ENCODE measurements around the gene SEMA3D. TPM values are rescaled to one million over a fixed set of nuclear protein-coding genes. Genes with fewer than 3 reads are reported as not detected.
"Not testable (repeated sequence)": the region's sequence is repeated elsewhere in the genome, so short reads cannot be mapped to it uniquely, and the experiment has no call there.

The SEMA3D gene
- total RNA-seq, 2 donors from 2014 or later: not detected

- H3K27me3 Mint-ChIP-seq: no peaks in the 10 kb centered on the region
- H3K9me3 Mint-ChIP-seq: no peaks in the 10 kb centered on the region
- H3K36me3 Mint-ChIP-seq (ENCODE audit: low read depth): no peaks in the 10 kb centered on the region
- H3K27ac Mint-ChIP-seq: no peak overlapping the region
- no peaks in the 10 kb centered on the region for H3K4me1 Mint-ChIP-seq
- no peak overlapping the region for H3K4me3 Mint-ChIP-seq
- no peak for ATAC-seq (replicated peaks)
Measured at GRCh38 chr7:85010306-85010705, 176.6 kb downstream of the SEMA3D start.

DNA sequence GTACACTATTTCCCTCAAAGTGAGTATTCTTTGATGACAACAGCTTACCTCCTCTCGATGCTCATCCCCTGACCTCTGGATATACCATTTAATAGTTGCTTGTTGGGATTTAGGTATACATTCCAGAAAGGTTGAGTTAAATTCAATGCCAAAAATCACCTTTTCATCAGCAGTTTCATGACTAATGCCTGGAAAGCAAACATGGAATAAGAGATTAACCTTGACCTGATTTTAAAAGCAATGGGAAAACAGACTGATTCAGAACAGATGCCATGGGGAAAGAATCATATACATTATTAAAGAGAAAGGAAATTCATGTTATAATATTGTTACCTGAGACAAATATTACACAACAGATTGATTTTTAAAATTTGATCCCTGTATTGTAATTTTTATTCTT lies 180.1 kb downstream of the SEMA3D start:
- H3K27ac Mint-ChIP-seq: no peak overlapping the region
- no peaks in the 10 kb centered on the region for H3K4me1 Mint-ChIP-seq
- peaks cover 3% of the 10 kb centered on the region for H3K9me3 Mint-ChIP-seq
- no peaks in the 10 kb centered on the region for H3K36me3 Mint-ChIP-seq (ENCODE audit: low read depth)
- ATAC-seq (replicated peaks): no peak
- H3K27me3 Mint-ChIP-seq: no peaks in the 10 kb centered on the region
- no peak overlapping the region for H3K4me3 Mint-ChIP-seq

- no peaks in the 10 kb centered on the region for H3K27me3 Mint-ChIP-seq
- no peak overlapping the region for H3K4me3 Mint-ChIP-seq
- no peak overlapping the region for H3K27ac Mint-ChIP-seq
- no peaks in the 10 kb centered on the region for H3K4me1 Mint-ChIP-seq
- H3K9me3 Mint-ChIP-seq: peaks cover 3% of the 10 kb centered on the region
- no peak for ATAC-seq (replicated peaks)
- no peaks in the 10 kb centered on the region for H3K36me3 Mint-ChIP-seq (ENCODE audit: low read depth)
Measured at GRCh38 chr7:85004402-85004801, 182.5 kb downstream of the SEMA3D start.

- Mint-ChIP-seq H3K36me3 (ENCODE audit: low read depth) (no peaks in the 10 kb centered on the region), H3K27me3 (no peaks in the 10 kb centered on the region), H3K4me3 (no peak overlapping the region), H3K9me3 (peaks cover 3% of the 10 kb centered on the region), H3K27ac (no peak overlapping the region), H3K4me1 (no peaks in the 10 kb centered on the region)
- no peak for ATAC-seq (replicated peaks)
Measured at GRCh38 chr7:85001495-85002345, 185.1 kb downstream of the SEMA3D start.

- Mint-ChIP-seq H3K36me3 (ENCODE audit: low read depth) (no peaks in the 10 kb centered on the region), H3K9me3 (peaks cover 3% of the 10 kb centered on the region), H3K27ac (no peak overlapping the region), H3K4me1 (no peaks in the 10 kb centered on the region), H3K27me3 (no peaks in the 10 kb centered on the region), H3K4me3 (no peak overlapping the region)
- ATAC-seq (replicated peaks): no peak
Measured at GRCh38 chr7:85000735-85001350, 186.0 kb downstream of the SEMA3D start.

DNA sequence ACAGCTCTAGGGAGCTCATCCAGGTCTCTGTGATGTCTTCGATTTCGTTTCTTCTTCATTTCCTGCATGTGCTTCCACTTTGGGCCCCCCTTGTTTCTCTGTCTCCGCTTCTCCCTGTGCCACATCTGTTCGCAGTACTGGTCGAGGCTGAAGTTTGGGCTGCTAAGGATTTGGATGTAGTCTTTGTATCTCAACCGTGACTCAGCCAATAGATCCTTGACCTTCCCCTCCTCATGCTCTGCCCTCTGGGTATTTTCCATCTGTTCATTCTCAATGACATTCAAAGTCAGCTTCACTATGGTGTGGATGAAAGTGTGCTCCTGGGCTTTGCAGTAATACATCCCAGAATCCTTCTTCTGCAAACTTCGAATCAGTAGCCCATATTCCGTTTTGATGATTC lies 187.4 kb downstream of the SEMA3D start:
- Mint-ChIP-seq H3K36me3 (ENCODE audit: low read depth) (no peaks in the 10 kb centered on the region), H3K27me3 (no peaks in the 10 kb centered on the region), H3K9me3 (peaks cover 3% of the 10 kb centered on the region), H3K27ac (no peak overlapping the region), H3K4me3 (no peak overlapping the region), H3K4me1 (no peaks in the 10 kb centered on the region)
- ATAC-seq (replicated peaks): no peak

GRCh38 chr7:84998665-84999064 lies 188.2 kb downstream of the SEMA3D start:
- H3K27me3 Mint-ChIP-seq: no peaks in the 10 kb centered on the region
- H3K36me3 Mint-ChIP-seq (ENCODE audit: low read depth): no peaks in the 10 kb centered on the region
- no peak overlapping the region for H3K27ac Mint-ChIP-seq
- no peak overlapping the region for H3K4me3 Mint-ChIP-seq
- H3K4me1 Mint-ChIP-seq: no peaks in the 10 kb centered on the region
- peaks cover 3% of the 10 kb centered on the region for H3K9me3 Mint-ChIP-seq
- no peak for ATAC-seq (replicated peaks)

- no peak for ATAC-seq (replicated peaks)
- Mint-ChIP-seq H3K9me3 (peaks cover 3% of the 10 kb centered on the region), H3K4me3 (no peak overlapping the region), H3K27ac (no peak overlapping the region), H3K4me1 (no peaks in the 10 kb centered on the region), H3K36me3 (ENCODE audit: low read depth) (no peaks in the 10 kb centered on the region), H3K27me3 (no peaks in the 10 kb centered on the region)
Measured at GRCh38 chr7:84997626-84998025, 189.2 kb downstream of the SEMA3D start.

DNA sequence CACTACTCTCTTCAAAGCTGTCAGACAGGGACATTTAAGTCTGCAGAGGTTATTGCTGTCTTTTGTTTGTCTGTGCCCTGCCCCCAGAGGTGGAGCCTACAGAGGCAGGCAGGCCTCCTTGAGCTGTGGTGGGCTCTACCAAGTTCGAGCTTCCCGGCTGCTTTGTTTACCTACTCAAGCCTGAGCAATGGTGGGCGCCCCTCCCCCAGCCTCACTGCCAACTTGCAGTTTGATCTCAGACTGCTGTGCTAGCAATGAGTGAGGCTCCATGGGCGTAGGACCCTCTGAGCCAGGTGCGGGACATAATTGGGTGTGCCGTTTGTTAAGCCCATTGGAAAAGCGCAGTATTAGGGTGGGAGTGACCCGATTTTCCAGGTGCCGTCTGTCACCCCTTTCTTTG lies 193.9 kb downstream of the SEMA3D start:
- not testable (repeated sequence) for ATAC-seq (replicated peaks); H3K4me3 Mint-ChIP-seq; H3K9me3 Mint-ChIP-seq; H3K27ac Mint-ChIP-seq; H3K27me3 Mint-ChIP-seq; H3K36me3 Mint-ChIP-seq (ENCODE audit: low read depth); H3K4me1 Mint-ChIP-seq

DNA sequence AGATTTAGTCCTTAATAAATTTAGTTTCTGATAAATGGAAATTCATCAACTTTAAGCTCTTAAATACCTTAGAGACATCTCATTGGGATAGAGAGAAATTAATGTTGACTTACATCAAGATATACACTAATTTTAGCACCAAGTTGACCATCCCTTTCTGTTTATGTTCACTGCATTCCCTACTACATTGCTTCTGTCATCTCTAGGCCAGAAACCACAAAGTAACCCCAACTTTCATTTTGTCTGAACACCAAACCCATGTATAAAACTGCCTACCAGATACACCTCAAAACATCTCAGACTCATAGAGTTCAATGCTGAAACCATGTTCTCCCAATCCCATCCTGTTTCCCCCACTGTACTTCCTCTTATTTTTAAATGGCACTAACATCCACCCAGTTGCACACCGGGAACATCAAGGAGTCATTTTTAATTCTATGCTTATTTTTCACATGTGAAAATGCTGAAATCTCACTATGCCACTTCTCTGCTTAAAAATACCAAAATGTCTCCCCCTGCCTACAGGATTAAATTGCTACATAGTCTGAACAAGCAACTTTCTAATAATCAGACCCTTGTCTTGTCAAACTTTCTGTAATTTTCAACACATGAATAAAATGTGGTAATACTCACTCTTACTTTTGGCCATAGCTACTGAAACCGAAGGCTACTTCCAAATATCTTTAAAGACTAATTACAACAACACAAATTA lies 201.6 kb downstream of the SEMA3D start:
- Mint-ChIP-seq H3K4me1 (no peaks in the 10 kb centered on the region), H3K27me3 (no peaks in the 10 kb centered on the region), H3K36me3 (ENCODE audit: low read depth) (no peaks in the 10 kb centered on the region), H3K27ac (no peak overlapping the region), H3K4me3 (no peak overlapping the region), H3K9me3 (peaks cover 15% of the 10 kb centered on the region)
- no peak for ATAC-seq (replicated peaks)

GRCh38 chr7:84982199-84982598 lies 204.7 kb downstream of the SEMA3D start:
- no peak for ATAC-seq (replicated peaks)
- no peaks in the 10 kb centered on the region for H3K27me3 Mint-ChIP-seq
- H3K36me3 Mint-ChIP-seq (ENCODE audit: low read depth): no peaks in the 10 kb centered on the region
- no peak overlapping the region for H3K27ac Mint-ChIP-seq
- no peak overlapping the region for H3K4me3 Mint-ChIP-seq
- H3K4me1 Mint-ChIP-seq: no peaks in the 10 kb centered on the region
- H3K9me3 Mint-ChIP-seq: peaks cover 15% of the 10 kb centered on the region

- no peaks in the 10 kb centered on the region for H3K36me3 Mint-ChIP-seq (ENCODE audit: low read depth)
- H3K4me1 Mint-ChIP-seq: no peaks in the 10 kb centered on the region
- no peak overlapping the region for H3K27ac Mint-ChIP-seq
- H3K27me3 Mint-ChIP-seq: no peaks in the 10 kb centered on the region
- no peak for ATAC-seq (replicated peaks)
- H3K9me3 Mint-ChIP-seq: peaks cover 15% of the 10 kb centered on the region
- H3K4me3 Mint-ChIP-seq: no peak overlapping the region
Measured at GRCh38 chr7:84981055-84981976, 205.5 kb downstream of the SEMA3D start.

DNA sequence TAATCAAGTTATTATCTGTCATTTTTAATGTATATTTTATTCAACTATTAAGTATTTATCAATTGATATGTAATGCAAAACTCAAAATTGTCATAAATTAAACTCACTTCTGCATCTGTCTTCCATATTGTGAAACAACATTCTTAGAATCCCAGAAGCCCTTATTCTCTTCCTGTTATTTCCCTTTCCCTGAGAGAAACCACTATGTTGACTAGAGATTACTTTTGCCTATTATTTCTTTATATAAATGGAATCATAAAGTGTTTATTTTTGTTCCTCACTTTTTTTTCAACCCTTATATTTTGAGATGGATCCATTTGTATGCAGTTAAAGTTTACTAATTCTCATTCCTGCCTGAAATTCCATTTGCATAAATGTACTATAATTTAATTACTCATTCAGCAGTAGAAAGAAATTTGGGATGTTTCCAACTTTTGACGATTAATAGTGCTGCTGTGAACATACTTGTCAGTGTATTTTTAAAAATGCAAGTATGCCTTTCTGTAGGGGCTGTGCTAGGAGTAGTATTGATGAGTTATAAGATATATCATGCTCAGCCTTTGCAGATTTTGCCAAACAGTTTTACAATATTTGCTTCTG lies 211.2 kb downstream of the SEMA3D start:
- no peaks in the 10 kb centered on the region for H3K27me3 Mint-ChIP-seq
- H3K9me3 Mint-ChIP-seq: peaks cover 3% of the 10 kb centered on the region
- no peak overlapping the region for H3K27ac Mint-ChIP-seq
- H3K4me1 Mint-ChIP-seq: no peaks in the 10 kb centered on the region
- H3K4me3 Mint-ChIP-seq: no peak overlapping the region
- ATAC-seq (replicated peaks): no peak
- H3K36me3 Mint-ChIP-seq (ENCODE audit: low read depth): no peaks in the 10 kb centered on the region

DNA sequence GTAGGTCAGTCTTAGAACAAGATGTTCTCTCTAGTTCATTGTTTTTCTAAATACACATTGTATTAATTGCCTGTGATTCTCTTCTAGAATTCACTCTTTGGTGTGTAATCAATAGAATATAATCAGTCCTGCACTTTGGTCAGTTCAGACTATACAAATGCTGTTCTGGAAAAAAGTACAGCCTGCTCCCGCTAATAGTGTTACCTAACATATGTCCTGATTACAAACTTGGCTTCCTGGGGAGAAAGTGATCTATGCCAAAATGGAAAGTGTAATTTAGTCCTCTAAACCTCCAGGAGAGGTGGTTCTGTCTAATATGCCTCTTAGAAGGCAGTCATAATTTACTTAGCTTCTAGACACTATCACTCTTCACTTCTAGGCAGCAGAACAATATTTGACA lies 215.5 kb downstream of the SEMA3D start:
- H3K4me3 Mint-ChIP-seq: no peak overlapping the region

More for the DNA sequence above, 215.5 kb downstream of the SEMA3D start:
- no peak for ATAC-seq (replicated peaks)
- no peaks in the 10 kb centered on the region for H3K27me3 Mint-ChIP-seq
- no peaks in the 10 kb centered on the region for H3K36me3 Mint-ChIP-seq (ENCODE audit: low read depth)
- peaks cover 7% of the 10 kb centered on the region for H3K9me3 Mint-ChIP-seq
- no peaks in the 10 kb centered on the region for H3K4me1 Mint-ChIP-seq
- no peak overlapping the region for H3K27ac Mint-ChIP-seq

Measured in activated T-helper 17 cell treated with anti-CD3 and anti-CD28 coated beads, Interleukin-2, amount 50 U/mL, for 72 hours (primary cell).